Neural cell (in vitro differentiated cells): ENCODE measurements around the gene TSEN15. TPM values are rescaled to one million over a fixed set of nuclear protein-coding genes. Genes with fewer than 3 reads are reported as not detected.

Experiments used
- H2AFZ ChIP-seq: fragments of 200-600, 300-800 bp; sonication (generic), shearing (Covaris generic); 2 replicates; pipeline ENCODE4 v1.6.0; 2014; ENCODE audit warnings: low read depth, mild to moderate bottlenecking, antibody characterized with exemption, low read length, moderate library complexity
- H3F3A ChIP-seq: fragments of 200-600 bp; shearing (Covaris generic); 2 replicates; pipeline ENCODE4 v1.6.1; 2016; ENCODE audit warnings: mild to moderate bottlenecking, moderate library complexity, mixed read lengths, antibody characterized with exemption, low read length; ENCODE audit not compliant: insufficient read depth, poor library complexity, severe bottlenecking
- H3K27ac ChIP-seq: fragments of 200-600, 300-800 bp; sonication (generic), shearing (Covaris generic); 2 replicates; pipeline ENCODE4 v1.5.1; 2014; ENCODE audit warnings: mild to moderate bottlenecking, low read length, moderate library complexity
- H3K27me3 ChIP-seq: fragments of 300-800, 200-600 bp; sonication (generic), shearing (Covaris generic); 2 replicates; pipeline ENCODE4 v1.6.0; 2014; ENCODE audit warnings: mild to moderate bottlenecking, low read depth, low read length, moderate library complexity; ENCODE audit not compliant: insufficient read depth
- H3K36me3 ChIP-seq: fragments of 300-800, 200-600 bp; sonication (generic), shearing (Covaris generic); 2 replicates; pipeline ENCODE4 v1.5.1; 2014; ENCODE audit warnings: mild to moderate bottlenecking, antibody characterized with exemption, low read length, moderate library complexity; ENCODE audit not compliant: insufficient read depth
- H3K4me2 ChIP-seq: fragments of 300-800, 200-600 bp; sonication (generic), shearing (Covaris generic); 2 replicates; pipeline ENCODE4 v1.6.0; 2014; ENCODE audit warnings: mild to moderate bottlenecking, low read length
- H3K4me3 ChIP-seq: fragments of 300-800, 200-600 bp; sonication (generic), shearing (Covaris generic); 2 replicates; pipeline ENCODE4 v1.5.1; 2014; ENCODE audit warnings: mild to moderate bottlenecking, low read length, moderate library complexity
- H3K79me2 ChIP-seq: fragments of 200-600 bp; shearing (Covaris generic); replicated peaks from 2 replicates; pipeline ENCODE4 v1.6.0; 2014; ENCODE audit warnings: mild to moderate bottlenecking, low read length, moderate library complexity; ENCODE audit not compliant: insufficient read depth
- H3K9ac ChIP-seq: fragments of 300-800, 200-600 bp; sonication (generic), shearing (Covaris generic); 2 replicates; pipeline ENCODE4 v1.6.1; 2016; ENCODE audit warnings: mild to moderate bottlenecking, low read length, mixed read lengths
- H3K9me2 ChIP-seq: fragments of 200-600 bp; shearing (Covaris generic); 2 replicates; pipeline ENCODE4 v1.6.1; 2016; ENCODE audit warnings: mild to moderate bottlenecking, low read length, mixed read lengths; ENCODE audit not compliant: insufficient read depth
- H3K9me3 ChIP-seq: fragments of 200-600, 300-800 bp; sonication (generic), shearing (Covaris generic); 2 replicates; pipeline ENCODE4 v1.6.1; 2016; ENCODE audit warnings: mild to moderate bottlenecking, mixed run types, low read length, moderate library complexity, mixed read lengths
- H4K20me1 ChIP-seq: fragments of 200-600 bp; shearing (Covaris generic); 2 replicates; pipeline ENCODE4 v1.6.1; 2016; ENCODE audit warnings: mild to moderate bottlenecking, mixed run types; ENCODE audit not compliant: insufficient read depth
- CTCF ChIP-seq: fragments of 450-650 bp; IDR thresholded peaks from 2 replicates; pipeline ENCODE4 v1.5.1; 2014; ENCODE audit warnings: antibody characterized with exemption, mild to moderate bottlenecking, moderate library complexity; ENCODE audit not compliant: poor library complexity, severe bottlenecking
- EP300 ChIP-seq: fragments of 450-650 bp; conservative IDR thresholded peaks from 2 replicates; pipeline ENCODE4 v1.6.1; 2014; ENCODE audit warnings: antibody characterized with exemption, mild to moderate bottlenecking, moderate library complexity; ENCODE audit not compliant: poor library complexity, severe bottlenecking
- EZH2 ChIP-seq: fragments of 200-600, 300-800 bp; shearing (Covaris generic), sonication (generic); IDR thresholded peaks from 2 replicates; pipeline ENCODE4 v1.6.1; 2014; ENCODE audit warnings: antibody characterized with exemption, low read length, borderline replicate concordance, mild to moderate bottlenecking; ENCODE audit not compliant: insufficient read depth, poor library complexity, severe bottlenecking
- MXI1 ChIP-seq: fragments of 450-650 bp; conservative IDR thresholded peaks from 2 replicates; pipeline ENCODE4 v1.6.1; 2014; ENCODE audit warnings: antibody characterized with exemption, mild to moderate bottlenecking; ENCODE audit not compliant: poor library complexity, severe bottlenecking
- POLR2AphosphoS5 ChIP-seq: IDR thresholded peaks from 2 replicates; pipeline ENCODE4 v1.6.1; 2012
- RAD21 ChIP-seq: fragments of 450-650 bp; conservative IDR thresholded peaks from 2 replicates; pipeline ENCODE4 v1.6.1; 2014; ENCODE audit warnings: antibody characterized with exemption, mild to moderate bottlenecking, moderate library complexity
- REST ChIP-seq: IDR thresholded peaks from 2 replicates; pipeline ENCODE4 v1.6.1; 2012; ENCODE audit warnings: borderline replicate concordance
- SMC3 ChIP-seq: fragments of 450-650 bp; conservative IDR thresholded peaks from 2 replicates; pipeline ENCODE4 v1.6.1; 2014; ENCODE audit warnings: antibody characterized with exemption, mild to moderate bottlenecking, moderate library complexity; ENCODE audit not compliant: poor library complexity
- TAF1 ChIP-seq: IDR thresholded peaks from 2 replicates; pipeline ENCODE4 v1.6.1; 2012; ENCODE audit warnings: low read depth
- polyA plus RNA-seq: library from polyadenylated mRNA; depleted of rRNA; stranded (reverse); fragments of >200 nt; gene quantifications from 2 replicates; pipeline ENCODE4 v1.2.3, GENCODE V29; 2014

Gene TSEN15
- polyA plus RNA-seq, 1 donor from 2014 or later, result 56.9 TPM

GRCh38 chr1:184034761-184035379, 16.7 kb upstream of the TSEN15 start:
- no peak overlapping the region for H3K27ac ChIP-seq
- H3K4me3 ChIP-seq, result no peak overlapping the region

More at GRCh38 chr1:184034761-184035379, 16.7 kb upstream of the TSEN15 start:
- H3K36me3 ChIP-seq, result no peaks in the 10 kb centered on the region
- peaks cover 21% of the 10 kb centered on the region for H3K27me3 ChIP-seq
- H2AFZ ChIP-seq, result no peak overlapping the region
- H3K9me3 ChIP-seq, result no peaks in the 10 kb centered on the region
- no peaks in the 10 kb centered on the region for H3K9me2 ChIP-seq
- no peaks in the 10 kb centered on the region for H3K79me2 ChIP-seq
- no peaks in the 10 kb centered on the region for H4K20me1 ChIP-seq
- no peak for TF ChIP-seq CTCF
- TF ChIP-seq EP300, result no peak
- no peak for TF ChIP-seq SMC3
- TF ChIP-seq RAD21, result no peak
- no peak for TF ChIP-seq MXI1
- TF ChIP-seq POLR2AphosphoS5, result no peak
- no peak for TF ChIP-seq TAF1
- TF ChIP-seq EZH2, result no peak
- no peak for TF ChIP-seq REST
- no peak overlapping the region for H3K4me2 ChIP-seq
- H3K9ac ChIP-seq, result no peak overlapping the region
- no peaks in the 10 kb centered on the region for H3F3A ChIP-seq
